Glomerular visceral epithelial cell (primary cell): ENCODE results near the gene EPHB1.
"Not testable (repeated sequence)": the region's sequence is repeated elsewhere in the genome, so short reads cannot be mapped to it uniquely, and the experiment has no call there.

Source experiments
- DNase-seq: peaks from one replicate; pipeline ENCODE4 v3.0.0-alpha.2; 2016; ENCODE audit errors: extremely low spot score

The EPHB1 gene

DNA sequence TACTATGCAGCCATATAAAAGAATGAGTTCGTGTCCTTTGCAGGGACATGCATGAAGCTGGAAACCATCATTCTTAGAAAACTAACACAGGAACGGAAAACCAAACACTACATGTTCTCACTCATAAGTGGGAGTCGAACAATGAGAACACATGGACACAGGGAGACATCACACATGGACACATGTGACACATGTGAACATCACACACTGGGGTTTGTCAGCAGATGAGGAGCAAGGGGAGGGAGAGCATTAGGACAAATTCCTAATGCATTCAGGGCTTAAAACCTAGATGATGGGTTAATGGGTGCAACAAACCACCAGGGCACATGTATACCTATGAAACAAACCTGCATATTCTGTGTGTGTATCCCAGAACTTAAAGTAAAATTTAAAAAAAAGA lies 408.0 kb downstream of the EPHB1 start:
- DNase-seq = no peak

DNA sequence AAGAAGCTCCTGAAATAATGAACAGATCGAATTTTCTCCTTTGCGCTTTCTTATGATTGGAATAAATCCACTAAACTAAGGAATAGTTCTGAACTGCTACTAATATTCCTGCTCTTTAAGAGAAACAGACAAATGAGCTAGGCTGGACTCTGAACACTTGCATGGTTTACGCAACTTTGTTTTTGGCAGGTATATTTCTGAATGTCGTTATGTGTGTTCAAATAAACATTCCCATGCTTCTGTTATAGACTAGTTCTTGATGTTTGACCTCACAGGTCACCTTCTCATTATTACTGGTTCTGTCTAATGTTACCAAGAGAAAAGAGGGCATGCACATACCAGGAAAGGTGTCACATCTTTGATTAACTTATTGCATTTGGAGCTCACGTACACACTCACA lies 418.2 kb downstream of the EPHB1 start:
- DNase-seq = no peak

DNA sequence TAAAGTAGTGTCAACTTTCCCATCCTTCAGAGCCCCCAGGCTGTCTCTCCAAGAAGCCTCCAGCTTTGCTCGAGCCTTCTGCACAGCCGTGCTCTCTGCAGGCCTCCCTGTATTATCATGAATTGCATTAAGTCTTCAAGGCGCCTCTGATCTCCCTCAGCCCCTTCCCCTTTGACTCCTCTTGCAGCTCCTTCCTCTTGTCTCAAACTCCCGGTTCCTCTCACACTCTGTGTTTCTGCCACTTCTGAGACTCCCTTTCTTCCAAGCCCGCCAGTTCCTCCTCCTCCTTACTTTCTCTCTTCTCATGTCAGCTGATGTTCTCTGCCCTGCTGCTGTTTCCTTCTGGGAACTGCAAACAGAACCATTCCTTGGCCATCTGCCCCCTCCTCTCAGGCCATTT lies 418.8 kb downstream of the EPHB1 start:
- DNase-seq = no peak

DNA sequence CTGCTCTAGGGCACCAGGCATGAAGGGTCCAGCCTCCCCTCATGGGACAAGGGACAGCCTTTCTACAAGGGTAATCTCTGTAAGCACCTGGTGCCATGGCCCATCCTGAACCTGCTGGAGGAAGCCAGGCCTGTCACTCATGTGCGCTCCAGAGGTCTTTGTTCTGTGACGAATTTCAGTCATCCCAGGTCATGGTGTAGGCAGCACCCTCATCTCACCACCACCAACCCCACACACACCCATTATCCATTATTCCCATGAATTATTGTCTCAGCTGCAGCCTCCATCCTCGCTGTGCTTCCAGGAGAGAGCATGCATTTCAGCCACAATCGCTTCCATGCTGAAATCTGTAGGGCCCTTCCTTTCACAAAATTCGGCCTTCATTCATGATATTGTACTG lies 419.3 kb downstream of the EPHB1 start:
- DNase-seq = no peak

DNA sequence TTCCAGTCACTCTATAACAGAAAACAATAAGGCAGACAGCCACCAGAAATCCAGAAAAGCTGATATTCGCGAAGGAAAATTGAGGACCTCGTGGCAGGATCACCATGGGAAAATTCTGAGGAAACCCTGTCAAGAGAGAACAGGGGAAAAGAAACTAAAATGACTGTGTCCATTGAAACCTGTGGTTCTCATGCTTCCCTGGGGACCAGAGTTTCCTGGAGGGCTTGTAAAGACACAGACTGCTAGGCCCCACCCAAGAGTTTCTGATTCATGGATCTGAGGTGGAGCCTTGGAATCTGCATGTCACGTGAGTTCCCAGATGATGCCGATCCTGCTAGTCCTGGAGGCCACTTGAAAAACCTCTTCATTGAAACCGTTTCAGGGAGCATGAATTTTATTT lies 420.5 kb downstream of the EPHB1 start:
- no peak for DNase-seq

DNA sequence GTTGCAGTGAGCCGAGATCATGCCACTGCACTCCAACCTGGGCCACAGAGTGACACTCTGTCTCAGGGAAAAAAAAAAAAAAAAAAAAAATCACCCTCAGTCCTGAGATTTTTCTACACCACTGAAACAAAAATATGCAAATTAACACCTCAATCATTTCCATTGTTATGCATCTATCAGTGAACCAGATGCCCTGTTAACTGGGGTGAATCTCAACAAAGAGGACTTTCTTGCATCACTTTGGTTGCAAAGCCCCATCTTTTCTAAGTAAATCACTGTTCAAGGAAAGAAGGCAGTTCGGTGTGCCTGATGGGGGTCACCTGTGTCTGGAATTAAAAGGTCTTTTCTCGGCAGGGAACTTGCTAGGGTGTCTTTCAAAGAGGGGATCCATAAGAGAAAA lies 421.6 kb downstream of the EPHB1 start:
- no peak for DNase-seq

DNA sequence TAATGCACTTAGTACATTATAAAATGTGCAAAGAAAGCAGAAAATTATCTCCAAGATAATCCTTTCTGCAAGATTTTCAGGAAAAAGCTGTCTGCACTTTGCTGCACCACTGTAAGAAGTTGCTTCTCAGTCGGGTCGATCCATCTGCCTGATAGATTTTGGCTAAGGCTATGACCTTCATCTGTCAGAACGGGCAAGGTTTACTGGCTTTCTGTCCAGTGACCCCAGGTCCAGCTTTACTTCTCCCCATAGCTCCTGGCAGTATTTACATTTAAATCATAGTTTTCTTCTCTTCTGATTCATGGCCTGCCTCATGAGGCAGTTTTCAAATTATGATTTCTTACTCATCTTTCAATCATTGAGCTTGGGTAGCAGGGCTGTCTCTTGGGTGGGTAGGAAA lies 422.7 kb downstream of the EPHB1 start:
- DNase-seq = no peak

DNA sequence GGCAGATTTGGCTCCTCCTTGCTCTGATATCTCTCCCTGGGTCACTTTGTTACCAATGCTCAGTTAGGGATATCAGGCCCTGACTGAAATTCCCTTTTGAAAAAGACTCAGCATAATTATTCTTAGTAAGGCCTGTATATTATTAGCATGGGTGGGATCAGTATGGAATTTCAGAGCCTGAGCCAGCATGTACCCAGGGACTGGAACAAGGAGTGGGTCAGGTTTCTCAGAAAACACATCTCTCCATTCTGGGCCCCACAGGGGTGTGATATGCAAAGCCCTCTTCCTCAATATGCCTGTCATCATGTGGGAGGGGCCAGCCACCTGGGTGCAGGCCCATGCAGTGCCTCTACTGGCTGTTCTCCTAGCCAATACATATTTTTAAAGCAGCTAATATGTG lies 423.2 kb downstream of the EPHB1 start:
- DNase-seq = no peak

DNA sequence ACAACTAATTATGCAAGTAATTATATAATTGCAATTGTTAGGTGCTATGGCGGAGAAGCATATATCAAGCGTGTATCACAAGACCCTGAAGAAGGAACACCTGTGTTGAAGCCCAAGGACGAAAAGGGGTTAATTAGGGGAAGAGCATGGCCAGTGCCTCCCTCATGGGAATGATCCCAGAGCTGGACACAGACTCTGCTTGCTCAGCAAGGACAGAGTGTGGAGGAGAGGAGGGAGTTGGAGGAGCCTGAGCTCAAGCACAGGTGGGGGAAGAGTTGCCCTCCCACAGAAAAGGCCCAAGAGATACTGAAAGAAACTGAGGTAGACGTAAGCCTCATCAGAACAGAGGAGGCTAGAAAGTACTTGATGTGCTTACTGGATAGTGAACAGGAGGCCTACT lies 423.7 kb downstream of the EPHB1 start:
- DNase-seq = no peak

DNA sequence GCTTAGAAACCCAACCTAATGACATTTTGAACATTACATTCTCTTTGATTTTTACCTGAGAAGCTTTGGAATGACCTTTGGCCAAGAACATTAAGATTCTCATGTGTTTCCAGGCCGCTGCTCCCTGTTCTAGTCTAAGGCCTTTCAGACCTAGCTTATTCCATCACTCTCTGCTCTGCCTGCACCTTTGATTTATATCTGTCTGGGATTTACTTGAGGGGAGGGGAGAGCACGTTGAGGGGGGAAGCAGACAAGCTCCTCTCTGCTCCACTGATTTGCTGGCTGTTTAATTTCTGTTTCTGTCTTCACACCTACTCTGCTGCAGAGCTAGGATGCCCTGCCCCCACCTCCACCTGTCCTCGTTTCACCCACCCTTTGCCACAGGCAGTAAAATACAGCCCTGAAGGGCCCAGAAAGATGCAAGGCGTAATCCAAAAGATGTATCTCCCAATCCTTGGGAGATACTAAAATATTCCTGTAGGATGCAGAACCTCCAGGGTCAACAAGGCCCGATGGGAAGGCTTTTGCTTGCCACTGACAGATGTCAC lies 429.8 kb downstream of the EPHB1 start:
- no peak for DNase-seq

DNA sequence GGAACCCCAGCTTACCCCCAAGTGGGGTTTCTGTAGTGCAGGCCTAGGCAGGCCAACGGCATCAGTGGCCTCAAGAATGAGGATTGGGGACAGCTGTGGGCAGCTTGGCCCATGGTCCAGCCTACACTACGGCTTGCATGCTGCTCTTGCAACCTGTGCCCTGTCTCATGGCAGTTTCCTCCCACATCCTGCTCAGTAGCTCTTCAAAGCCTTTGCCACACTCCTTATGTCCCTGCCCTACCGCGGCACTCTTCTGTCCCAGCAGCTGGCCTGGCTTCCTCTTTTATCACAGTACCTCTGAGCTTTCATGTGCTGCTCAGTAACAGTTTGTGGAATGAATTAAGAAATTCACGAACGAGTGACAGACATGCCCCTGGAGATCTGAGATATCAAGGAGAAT lies 431.0 kb downstream of the EPHB1 start:
- no peak for DNase-seq

DNA sequence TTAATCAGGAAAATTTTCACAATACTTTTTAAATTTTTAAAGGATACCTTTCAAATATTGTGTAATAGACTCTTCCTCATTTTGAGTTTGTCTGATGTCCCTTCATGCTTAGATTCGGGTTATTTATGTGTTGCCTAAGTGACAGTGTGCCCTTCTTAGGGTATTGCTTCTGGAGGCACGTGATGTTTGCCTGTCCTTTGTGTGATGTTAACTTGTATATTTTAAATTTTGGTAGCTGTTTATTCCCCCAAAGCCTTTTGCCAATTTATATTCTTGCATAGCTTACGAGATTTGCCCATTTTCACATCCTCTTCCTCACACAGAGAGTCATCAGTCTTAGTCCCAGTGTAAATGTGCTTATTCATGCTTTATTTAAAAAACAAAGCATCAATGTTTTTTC lies 433.1 kb downstream of the EPHB1 start:
- DNase-seq = no peak

DNA sequence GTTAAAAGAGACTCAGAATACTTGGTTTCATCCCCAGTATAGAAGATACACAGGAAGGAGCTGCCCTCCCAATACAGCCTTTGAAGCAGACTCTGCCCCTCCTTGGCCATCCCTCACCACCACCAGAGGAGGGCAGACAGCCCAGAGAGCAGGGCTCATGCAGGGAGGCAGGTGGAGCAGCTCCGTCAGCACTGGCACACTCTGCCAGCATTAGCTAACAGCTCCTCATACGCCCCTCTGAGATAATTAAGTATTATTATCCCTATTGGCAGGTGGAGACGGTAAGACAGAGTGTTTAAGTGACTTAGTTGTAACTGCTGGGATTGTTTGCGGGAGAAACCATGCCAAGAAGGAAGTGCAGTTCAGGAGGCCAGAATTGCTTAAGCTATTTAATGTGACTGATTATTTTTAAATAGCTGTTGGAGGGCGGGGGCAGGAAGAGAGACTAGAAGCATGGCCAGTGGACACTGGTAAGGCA lies 434.0 kb downstream of the EPHB1 start:
- DNase-seq = no peak

DNA sequence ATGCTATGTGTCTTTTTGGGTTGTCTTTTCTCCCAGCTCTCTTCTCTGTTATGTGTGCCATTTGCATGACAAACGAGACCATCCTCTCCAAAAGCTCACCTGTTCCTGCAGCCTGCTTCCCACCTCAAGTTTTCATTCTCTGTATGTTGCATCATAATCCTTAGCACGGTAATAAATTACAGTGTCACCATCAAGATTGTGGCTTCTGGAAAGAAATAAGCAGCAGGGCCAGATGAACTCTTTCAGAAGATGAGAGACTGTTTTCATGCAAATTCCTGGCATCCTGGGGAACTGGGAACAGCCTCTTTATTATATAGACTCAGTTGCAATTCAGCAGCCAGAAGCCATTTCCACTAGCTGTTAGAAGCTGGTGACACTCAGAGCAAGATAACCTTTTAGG lies 436.7 kb downstream of the EPHB1 start:
- DNase-seq = no peak

DNA sequence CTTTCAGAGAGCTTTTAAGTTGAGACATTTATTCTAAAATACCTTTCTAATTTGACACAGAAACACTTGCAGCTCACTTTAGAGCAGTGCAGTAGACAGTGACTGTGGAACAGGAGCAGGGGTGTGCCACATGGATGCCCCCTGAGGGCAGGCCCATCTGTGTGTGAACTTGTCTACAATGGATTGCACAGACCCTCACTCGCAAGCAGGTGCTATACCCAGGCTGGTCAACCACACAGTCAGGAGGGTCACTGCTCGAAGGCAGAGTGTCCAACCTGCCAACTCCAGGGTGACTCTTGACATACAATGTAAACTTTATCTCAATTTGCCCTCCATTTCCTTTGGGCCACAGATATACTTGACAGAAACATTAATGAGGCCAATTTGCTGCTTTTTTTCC lies 437.2 kb downstream of the EPHB1 start:
- no peak for DNase-seq

DNA sequence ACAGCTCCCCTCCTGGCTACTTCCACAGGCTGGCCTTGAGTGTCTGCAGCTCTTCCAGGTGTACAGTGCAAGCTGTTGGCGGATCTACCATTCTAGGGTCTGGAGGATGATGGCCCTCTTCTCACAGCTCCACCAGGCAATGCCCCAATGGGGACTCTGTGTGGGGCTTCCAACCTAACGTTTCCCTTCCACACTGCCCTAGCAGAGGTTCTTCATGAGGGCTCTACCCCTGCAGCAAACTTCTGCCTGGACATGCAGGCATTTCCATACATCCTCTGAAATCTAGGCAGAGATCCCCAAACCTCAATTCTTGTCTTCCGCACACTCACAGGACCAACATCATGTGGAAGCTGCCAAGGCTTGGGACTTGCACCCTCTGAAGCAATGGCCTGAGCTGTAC lies 438.4 kb downstream of the EPHB1 start:
- not testable (repeated sequence) for DNase-seq

DNA sequence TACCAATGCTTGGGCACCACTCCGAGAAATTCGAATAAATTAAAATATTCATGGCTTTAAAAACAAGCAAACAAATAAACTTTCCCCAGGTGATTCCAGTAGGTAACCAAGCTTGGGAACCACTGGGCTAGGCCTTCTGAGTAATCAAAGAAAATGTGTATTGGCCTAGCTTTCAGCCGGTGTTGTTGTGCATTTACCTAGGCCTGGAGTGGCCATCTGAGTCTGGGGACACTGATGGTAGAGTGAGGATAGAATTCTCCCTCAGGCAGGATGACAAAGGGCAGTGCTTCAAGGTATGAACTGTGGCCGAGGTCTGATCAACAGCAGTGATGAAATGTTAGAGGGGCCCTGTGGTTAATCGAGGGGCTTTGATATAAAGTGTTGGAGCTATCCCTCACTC lies 440.5 kb downstream of the EPHB1 start:
- no peak for DNase-seq

DNA sequence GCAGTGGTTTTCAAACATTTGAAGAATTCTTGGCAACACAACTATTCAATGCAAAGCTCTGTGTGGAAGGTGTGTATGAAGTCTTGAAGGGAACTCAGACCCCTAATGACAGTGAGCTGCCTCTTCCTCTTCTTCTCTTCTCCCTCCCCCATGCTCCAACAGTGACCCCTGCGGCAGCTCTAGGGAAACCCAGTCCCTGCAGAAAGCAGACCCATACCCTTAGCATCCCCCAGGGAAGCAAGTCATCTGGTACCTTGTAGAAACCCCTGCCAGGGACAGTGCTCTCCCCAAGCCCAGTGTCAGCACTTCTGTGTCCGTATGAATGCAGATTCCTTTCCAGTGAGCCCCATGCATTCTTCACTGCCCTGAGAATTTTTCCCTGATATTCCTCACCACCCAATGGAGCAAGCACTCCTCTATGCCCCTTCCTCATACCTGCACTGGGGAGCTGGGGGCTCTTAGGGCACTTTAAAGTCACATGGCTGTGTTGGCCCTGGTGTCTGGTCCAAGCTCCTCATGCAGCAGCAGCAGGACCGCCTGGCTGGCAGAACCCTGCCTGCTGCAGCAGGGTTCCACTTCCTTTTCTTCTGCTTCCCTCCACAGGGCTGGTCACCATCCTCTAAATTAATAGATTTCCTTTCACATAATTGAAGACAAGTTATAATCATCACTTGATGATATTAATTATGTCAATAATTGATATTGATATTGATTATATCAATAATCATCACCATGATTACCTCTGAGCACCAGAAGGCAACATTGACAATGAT lies 442.5 kb downstream of the EPHB1 start:
- DNase-seq = no peak

DNA sequence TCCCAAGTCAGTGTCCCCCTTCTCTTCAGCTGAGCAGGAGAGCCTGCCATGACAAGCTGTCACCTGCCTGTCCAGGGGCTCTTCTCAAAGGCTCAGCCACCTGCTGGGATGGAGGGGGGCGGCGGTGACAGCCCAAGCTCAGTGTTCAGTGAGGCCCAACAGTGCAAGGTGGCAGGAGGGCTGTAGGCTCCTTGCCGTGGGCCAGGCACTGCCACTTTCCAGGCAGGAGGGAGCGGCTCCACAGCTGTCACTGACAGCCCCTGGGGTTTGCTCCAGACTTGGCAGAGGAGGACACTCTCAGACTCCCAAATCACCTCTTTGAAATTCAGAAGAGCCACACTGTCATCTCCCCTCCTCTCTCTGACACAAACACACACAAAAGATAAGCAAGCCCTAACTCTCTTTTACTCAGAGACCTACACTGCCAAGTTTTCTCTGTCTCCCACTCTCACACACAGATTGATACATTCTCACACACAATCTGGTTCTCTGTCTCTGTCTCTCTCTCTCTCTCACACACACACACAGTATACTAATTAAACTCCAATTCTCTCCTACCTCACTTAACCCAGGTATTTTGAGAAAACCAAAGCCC lies 443.3 kb downstream of the EPHB1 start:
- no peak for DNase-seq

DNA sequence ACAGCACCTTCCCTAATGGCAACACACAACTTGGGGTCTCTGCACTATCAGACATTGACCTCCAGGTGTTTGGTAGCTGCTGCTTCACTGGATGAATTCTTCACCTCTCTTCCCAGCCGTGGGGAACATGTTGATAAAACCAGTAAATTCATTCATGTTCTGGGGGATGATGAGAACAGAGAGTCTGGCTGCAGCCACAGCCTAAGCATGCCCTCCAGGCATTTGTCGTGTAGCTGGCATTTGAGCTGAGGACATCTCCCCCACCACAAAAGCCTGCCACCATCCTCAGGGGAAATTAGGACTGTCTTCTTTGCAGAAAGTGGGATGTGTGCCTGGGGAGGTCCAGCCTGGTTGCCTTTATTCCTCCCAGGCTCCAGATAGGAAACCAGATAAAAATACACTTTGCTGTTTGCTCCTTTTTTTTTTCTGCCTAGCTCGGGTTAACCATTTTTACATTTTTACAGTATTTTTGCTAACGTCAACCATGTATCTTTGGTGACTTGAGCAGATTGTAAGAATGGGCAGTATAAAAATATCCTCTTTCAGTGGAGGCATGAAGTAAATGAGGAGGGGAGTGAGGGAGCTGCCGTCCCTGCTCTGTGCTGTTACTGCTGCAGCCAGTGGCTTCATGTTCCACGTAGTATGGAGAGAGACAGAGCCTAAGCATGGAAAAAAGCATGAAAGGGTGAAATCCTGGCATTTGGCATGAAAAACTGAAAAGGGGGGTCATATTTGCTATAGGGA lies 444.0 kb downstream of the EPHB1 start:
- DNase-seq = no peak

DNA sequence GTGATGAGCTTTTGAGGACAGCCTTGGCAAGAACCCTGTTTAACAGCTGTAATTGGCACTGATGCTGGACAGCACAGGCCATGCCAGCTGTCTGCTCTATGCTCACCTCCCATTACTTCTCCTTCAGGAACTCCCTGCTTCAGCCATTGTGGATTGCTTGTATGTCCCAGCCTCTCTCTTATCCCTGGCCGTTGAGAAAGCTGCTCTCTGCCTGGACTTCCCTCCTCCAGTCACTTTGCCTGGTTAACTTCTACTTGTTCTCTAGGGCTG lies 444.5 kb downstream of the EPHB1 start:
- DNase-seq = no peak

DNA sequence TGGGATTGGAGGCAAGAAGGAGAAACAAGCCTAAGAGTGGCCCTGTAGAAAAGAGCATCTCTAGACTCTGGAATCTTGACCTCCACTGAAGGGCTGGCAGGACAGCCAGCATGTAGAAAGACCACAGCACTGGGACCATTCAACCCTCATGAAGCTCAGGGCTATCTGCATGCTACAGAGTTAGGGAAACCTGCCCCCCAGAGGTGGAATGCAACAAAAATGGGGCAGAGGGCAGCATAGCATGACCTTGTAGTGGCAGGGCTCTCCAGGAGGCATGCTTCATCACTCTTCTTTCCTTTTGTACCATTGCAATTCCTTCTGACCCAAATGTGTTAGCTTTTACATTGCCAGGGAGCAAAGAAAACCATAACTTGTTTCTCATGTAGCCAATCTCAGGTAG lies 445.4 kb downstream of the EPHB1 start:
- no peak for DNase-seq

DNA sequence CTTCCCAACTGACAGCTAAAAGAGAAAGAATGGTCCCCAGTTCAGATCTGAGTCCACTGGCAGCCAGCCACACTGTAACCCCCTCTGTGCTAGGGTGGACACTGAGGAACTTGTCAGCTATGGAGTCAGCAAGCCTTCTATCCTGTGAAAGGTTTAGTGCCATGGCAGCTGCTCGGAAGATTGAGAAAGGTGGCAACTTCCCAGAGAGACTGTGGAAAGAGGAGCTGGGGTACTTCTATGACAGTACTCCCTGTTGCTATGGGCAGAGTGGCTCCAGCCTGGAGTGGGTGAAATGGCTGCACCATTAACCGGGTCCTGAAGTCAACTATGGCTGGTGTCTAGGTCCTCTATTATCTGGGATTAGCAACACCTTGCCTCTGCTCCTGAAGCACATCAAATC lies 447.2 kb downstream of the EPHB1 start:
- no peak for DNase-seq
